AML-193 (cell line): ENCODE data around the gene ZFAND5.

Experiments
- DNase-seq, 2 experiments: peaks; one replicate each; lab custom pipeline; 2025; lab: John Stamatoyannopoulos, UW

Gene ZFAND5

DNA sequence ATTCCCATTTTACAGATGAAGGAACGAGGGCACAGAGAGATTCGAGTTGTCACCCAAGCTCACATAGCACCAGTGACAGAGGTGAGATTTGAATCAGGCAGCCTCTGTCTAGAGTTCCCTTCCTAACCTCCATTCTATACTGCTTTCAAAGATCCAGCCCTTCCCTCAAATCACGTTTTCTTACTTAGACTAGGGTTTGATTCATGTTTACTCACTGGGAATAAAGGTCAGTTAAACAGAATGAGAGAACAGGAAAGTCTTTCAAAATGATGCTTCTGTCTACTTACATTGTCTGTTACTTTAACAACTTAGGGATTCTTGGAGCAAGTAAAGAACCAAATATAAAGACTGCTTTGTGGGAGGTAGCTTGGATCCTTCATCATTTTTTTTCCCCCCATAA is 40.0 kb downstream of the ZFAND5 start:
- no peak for DNase-seq

DNA sequence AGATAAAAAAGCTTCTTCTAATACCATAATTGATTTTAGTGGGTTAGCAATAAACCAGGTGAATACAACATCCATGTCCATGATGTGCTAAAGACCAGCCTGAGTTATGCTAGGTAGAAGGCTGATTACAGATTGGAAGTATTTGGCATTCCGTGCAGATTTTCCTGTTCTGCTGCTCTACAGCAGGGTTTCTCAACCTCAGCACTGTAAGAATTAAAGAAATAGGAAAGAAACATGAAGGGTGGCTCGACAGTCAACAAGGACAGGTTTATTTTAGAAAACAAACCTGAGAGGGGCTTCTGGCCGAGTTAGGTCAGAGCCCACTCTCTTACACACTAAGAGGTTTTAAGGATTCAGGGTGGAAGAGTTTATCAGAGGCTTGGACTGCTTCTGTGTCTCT is 42.3 kb downstream of the ZFAND5 start:
- no peak for DNase-seq

DNA sequence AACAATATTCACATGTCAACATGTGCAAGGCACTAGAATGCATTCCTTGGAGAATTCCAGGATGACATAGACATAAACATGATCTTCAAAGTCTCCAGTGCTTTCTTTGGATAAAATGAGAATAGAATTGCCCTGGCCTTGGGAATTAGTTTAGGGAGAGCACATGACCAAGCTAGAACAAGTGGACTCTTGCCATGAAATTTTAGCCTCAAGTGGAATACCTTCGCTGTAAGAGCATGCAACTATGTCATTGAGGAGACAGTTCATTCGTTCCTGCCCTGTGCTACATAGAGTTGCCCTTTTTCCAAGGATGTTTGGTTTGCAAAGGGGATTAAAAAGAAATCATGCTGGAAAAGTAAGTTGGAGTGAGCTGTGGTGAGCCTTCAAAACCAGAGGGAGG is 42.7 kb downstream of the ZFAND5 start:
- no peak for DNase-seq

DNA sequence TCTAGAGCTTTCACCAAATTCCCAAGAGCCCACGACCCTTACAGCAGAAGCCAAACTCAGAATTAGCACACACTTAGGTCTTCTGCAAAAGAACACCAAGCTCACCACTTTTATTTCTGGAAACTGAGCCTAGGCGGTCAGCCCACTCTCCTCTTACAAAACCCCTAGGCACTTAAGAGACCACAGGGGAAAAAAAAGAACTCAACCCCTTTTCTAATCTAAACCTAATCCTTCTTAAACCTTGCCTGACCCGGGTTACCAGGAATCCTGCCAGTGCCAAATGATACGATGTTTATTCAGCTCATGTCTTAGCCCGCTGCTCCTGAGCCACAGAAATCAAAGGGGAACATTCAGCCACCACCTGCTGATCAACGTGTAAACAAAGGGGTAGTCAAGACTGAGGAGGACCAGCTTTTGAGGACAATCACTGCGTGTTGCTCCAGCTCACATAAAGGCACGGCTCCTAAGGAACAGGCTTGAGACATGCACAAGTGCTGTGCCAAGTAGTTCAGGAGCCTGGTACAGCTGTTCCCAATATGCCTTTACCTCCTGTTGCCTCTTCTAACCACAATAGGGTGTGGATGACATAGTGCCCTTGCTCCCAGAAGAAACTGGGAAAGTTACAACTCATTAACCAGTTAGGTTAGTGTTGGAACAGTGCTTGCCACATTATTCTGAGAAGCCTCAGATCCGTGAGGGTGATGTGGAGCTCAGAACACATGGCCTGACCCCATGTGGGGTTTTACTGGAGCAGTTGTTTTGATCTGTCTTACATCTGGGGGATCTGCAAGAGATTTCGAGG is 49.3 kb downstream of the ZFAND5 start:
- DNase-seq: no peak

GRCh38 chr9:72315089-72315509 is 49.9 kb downstream of the ZFAND5 start:
- DNase-seq: no peak

DNA sequence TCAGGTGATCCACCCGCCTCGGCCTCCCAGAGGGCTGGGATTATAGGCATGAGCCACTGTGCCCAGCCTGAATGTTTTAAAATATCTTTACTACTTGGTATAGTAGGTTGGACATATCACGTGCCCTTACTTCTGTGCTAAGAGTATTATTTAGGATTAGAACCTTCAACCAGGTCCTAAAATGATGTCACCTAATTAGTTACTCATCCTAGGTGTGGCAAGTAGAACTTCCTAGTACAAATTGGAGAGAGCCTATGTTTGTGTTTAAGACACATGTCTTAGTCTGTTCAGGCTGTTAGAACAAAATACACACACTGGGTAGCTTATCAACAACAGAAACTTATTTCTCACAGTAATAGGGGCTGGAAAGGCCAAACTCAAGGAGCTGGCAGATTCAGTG is 51.5 kb downstream of the ZFAND5 start:
- no peak for DNase-seq

DNA sequence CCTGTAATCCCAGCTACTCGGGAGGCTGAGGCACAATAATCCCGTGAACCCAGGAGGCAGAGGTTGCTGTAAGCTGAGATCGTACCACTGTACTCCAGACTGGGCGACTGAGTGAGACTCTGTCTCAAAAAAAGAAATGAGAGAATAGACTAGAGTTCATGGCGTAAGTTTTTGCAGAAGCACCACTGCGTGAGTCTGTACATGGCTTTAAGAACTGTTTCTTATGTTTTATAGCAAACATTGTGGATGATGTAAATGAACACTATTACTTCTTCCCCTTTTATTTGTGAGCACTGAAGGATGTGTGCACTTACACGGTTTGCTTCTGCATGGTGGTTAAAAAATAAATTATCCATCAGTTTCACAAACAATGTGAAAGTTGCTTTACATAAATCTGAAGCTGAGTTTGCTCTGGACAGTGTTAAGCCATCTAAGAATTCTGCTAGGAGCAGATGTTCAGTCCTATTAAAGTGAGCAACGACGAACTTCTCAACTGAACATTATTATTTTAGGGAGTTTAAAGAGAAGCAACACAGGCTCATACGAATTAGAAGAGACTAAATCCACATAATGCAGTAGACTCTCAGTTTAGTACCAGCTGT is 52.5 kb downstream of the ZFAND5 start:
- no peak for DNase-seq

GRCh38 chr9:72309364-72310133 is 55.5 kb downstream of the ZFAND5 start:
- no peak for DNase-seq

DNA sequence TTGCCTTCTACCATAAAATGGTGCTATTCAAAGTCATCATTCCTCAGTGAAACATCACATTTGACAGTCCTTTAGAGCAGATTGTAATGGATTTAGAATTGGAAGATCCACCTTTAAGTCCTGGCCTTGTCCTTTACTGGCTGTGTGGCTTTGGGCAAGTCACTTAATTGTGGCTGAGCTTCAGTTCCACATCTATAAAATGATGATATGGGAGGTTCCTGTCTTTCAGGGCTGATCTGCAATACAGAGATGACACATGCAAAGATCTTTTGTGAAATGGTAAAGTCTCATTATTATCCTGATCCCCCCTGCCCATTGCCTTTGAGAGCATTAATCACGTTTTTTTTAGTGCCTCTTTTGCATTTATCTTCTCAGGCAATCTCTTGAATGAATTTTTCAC is 58.2 kb downstream of the ZFAND5 start:
- peak; percentile 17 to 29 for DNase-seq

GRCh38 chr9:72305707-72306106 is 59.3 kb downstream of the ZFAND5 start:
- peak; percentile 50 to 54 for DNase-seq

DNA sequence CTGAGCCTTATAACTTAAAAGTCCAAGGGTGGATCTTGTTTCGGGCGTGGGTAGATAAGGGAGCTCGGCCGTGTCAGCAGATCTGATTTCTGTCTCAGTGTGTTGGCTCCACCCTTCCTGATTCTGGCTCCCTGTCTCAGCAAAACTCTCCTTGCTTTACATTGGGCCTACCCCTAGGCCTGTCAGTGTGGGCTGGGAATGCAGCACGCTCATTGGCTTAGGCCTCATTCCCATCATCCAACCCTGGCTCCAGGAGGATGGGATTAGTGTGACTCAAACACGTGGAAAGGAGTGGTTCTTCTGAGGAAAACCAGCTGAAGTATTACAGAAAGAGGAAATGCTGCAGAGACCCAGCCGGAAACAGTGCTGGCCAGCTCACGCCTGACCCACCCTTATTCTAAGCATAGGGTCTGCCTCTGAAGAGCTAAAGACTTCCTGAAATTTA is 59.9 kb downstream of the ZFAND5 start:
- DNase-seq: peak; percentile 95

- DNase-seq: no peak
These were observed 60.5 kb downstream of the ZFAND5 start for GRCh38 chr9:72304538-72304937.
